Measurements from ENCODE around the gene SBK1. TPM values are rescaled to one million over a fixed set of nuclear protein-coding genes. Genes with fewer than 3 reads are reported as not detected.
"Not testable (repeated sequence)": the region's sequence is repeated elsewhere in the genome, so short reads cannot be mapped to it uniquely, and the experiment has no call there.

The SBK1 gene
- under 1 TPM; 0.47 to 0.52 TPM for total RNA-seq

DNA sequence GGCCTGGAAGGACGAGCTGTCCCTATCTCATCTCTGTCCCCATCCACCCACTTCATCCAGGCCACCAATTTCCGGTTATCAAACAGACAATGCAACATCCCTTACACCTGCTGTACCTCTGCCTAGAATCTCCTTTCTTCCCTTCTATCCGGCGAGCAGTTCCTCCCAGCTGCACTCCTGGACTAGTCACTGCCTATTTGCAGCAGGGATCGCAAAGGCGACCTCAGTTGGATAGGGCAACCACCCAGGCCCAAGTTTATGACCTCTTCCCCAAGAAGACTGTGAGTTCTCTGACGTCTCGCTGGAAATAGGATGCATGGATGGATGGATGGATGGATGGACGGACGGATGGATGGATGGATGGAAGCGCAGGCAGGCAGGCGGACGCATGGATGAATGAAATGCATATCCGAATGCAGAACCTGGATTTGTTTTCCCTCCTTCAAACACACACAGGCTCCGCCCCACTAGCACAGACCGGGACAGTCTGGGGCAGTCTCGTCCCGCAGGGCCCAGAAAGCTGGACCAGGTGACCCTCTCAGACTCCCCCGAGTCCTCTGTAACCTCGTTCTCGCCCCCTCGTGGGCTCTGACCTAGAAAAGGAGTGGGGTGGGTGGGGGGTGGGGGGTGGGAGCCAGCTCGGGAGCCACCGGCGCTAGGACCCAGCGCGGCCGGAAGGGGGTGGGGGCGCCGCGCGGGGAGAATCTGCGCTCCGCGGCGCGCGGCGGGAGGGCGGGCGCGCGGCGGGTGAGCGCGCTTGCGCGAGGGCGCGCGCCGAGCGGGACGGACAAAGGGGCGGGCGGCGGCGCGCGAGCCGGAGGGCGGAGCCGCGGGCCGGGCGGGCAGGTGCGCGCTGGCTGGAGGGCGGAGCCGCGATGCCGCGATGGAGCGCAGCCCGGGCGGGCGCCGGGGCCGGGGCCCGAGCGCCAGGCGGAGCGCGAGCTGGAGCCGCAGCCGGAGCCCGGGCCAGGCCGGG, at the start of gene SBK1:
TSS of gene SBK1 (plus strand) at position 875 of the 976 bp plus-strand sequence. CDS start 24,867 bp downstream, outside the sequence.
- H3K4me1 ChIP-seq, result peaks cover 0 to 19% of the 10 kb centered on the region in 2 donors
- no peaks in the 10 kb centered on the region for H3K36me3 ChIP-seq
- H3K4me3 ChIP-seq, result peak within 1 kb of the TSS; percentile 45 to 61
- DNase-seq (ENCODE audit: low spot score), result no peak
- TF ChIP-seq, protein P1, sequence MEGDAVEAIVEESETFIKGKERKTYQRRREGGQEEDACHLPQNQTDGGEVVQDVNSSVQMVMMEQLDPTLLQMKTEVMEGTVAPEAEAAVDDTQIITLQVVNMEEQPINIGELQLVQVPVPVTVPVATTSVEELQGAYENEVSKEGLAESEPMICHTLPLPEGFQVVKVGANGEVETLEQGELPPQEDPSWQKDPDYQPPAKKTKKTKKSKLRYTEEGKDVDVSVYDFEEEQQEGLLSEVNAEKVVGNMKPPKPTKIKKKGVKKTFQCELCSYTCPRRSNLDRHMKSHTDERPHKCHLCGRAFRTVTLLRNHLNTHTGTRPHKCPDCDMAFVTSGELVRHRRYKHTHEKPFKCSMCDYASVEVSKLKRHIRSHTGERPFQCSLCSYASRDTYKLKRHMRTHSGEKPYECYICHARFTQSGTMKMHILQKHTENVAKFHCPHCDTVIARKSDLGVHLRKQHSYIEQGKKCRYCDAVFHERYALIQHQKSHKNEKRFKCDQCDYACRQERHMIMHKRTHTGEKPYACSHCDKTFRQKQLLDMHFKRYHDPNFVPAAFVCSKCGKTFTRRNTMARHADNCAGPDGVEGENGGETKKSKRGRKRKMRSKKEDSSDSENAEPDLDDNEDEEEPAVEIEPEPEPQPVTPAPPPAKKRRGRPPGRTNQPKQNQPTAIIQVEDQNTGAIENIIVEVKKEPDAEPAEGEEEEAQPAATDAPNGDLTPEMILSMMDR (IDR thresholded peaks at IDR 0.05), result no peak
- H3K27ac ChIP-seq, result peak within 1 kb of the TSS in 1 of 2 donors; percentile 35
- no peaks in the 10 kb centered on the region for H3K27me3 ChIP-seq
- no peaks in the 10 kb centered on the region for H3K9me3 ChIP-seq

DNA sequence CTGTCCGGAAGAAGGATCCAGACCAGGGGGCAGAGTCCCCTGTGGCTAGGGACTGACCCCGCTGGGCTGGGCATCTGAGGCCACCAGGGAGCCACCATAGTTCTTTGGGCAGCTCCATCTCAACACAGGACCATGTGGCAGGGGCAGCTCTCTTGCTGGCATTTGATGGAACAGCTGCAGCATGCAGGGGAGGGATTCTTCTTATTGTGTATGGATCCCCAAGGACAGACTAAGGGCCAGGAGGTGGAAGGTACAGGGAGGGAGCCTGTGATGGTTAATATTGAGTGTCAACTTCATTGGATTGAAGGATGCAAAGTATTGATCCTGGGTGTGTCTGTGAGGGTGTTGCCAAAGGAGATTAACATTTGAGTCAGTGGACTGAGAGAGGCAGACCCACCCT, 42.8 kb upstream of the SBK1 start:
- H3K4me1 ChIP-seq; H3K36me3 ChIP-seq; H3K4me3 ChIP-seq; H3K27ac ChIP-seq; H3K27me3 ChIP-seq; DNase-seq (ENCODE audit: low spot score); H3K9me3 ChIP-seq: not testable (repeated sequence)

DNA sequence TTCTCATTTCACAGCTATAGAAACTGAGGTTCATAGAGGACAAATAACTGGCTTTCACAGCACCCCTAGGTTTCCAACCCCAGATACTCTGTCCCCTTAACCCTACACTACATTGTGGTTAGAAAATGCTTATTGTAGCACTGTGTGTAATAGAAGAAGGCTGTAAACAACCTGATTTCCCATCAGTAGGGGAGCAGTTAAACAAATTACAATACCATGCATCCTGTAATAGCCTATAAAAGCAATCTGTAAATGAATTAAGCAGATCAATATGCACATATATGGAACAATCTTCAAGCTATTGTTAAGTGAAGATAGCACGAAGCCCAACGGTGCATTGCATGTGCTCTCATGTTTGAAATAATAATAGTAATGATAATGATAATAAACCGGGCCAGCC, 41.3 kb upstream of the SBK1 start:
- no peak overlapping the region for H3K4me3 ChIP-seq
- DNase-seq (ENCODE audit: low spot score), result no peak
- H3K9me3 ChIP-seq, result peaks cover 0 to 6% of the 10 kb centered on the region in 2 donors
- TF ChIP-seq, protein P1 (IDR thresholded peaks at IDR 0.05), result no peak
- H3K27me3 ChIP-seq, result no peaks in the 10 kb centered on the region
- no peak overlapping the region for H3K27ac ChIP-seq
- H3K36me3 ChIP-seq, result no peaks in the 10 kb centered on the region
- no peaks in the 10 kb centered on the region for H3K4me1 ChIP-seq

DNA sequence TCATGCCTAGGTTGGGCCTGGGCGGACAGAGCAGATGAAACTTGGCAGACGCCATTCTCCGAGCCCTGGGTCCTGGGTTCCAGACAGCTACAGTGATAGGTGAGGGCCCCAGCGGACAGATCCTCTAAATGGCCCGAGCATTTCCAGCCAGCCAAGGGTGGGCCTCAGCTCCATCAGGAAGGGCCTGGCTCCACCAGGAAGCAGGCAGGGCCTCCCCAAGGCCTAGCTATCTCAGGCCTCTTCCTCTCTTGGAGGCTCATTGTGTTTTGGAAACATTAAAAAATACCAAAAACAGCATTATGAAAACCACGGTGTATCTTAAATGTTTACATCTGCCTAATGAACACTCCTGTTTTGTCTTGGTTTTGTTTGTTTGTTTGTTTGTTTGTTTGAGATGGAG, 38.2 kb upstream of the SBK1 start:
- Histone ChIP-seq H3K4me3 (no peak overlapping the region), H3K4me1 (peaks cover 0 to 12% of the 10 kb centered on the region in 2 donors), H3K36me3 (no peaks in the 10 kb centered on the region), H3K27me3 (no peaks in the 10 kb centered on the region), H3K9me3 (peaks cover 0 to 6% of the 10 kb centered on the region in 2 donors), H3K27ac (no peak overlapping the region)
- TF ChIP-seq, protein P1 (IDR thresholded peaks at IDR 0.05), result no peak
- no peak for DNase-seq (ENCODE audit: low spot score)

DNA sequence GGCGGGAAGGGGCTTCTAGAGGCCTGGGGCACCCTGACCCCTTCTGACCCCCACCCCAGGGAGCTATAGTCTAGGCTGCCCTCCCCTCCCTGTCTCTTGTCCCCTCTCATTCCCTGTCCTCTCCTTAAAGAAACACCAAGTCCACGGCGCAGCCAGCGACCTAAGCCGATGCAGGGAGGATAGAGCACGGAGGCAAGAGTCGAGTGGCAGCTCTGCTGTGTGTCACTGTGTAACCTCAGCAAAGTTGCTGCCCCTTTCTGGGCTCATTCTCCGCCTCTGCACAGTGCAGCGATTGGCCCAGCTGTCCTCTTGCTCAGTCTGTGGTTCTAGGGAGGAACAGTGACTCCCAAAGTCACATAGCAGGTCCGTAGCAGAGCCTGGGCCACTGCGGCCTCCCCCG, 36.5 kb upstream of the SBK1 start:
- no peaks in the 10 kb centered on the region for H3K27me3 ChIP-seq
- TF ChIP-seq, protein P1 (IDR thresholded peaks at IDR 0.05), result no peak
- no peak for DNase-seq (ENCODE audit: low spot score)
- no peak overlapping the region for H3K27ac ChIP-seq
- H3K36me3 ChIP-seq, result no peaks in the 10 kb centered on the region
- no peak overlapping the region for H3K4me3 ChIP-seq
- H3K4me1 ChIP-seq, result peaks cover 0 to 15% of the 10 kb centered on the region in 2 donors
- peaks cover 0 to 6% of the 10 kb centered on the region in 2 donors for H3K9me3 ChIP-seq

DNA sequence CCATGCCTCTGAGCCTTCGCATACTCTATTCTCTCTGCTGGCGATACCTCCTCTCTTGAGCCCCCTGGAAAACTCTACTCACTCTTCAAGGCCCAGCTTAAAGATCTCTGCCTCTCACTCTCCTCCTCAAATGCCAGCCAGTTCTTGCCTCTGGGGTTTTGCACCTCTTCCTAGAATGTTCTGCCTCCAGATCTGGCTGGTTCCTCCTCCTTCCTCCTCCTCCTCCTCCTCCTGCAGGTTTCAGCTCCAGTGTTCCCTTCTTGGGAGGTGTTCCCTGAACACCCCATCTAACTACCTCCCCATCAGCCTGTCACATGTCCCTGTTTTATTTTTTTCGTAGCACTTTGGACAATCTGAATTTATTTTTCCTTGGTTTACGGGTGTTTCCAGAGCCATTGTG, 35.1 kb upstream of the SBK1 start:
- TF ChIP-seq, protein P1 (IDR thresholded peaks at IDR 0.05), result no peak
- no peak overlapping the region for H3K27ac ChIP-seq
- no peak overlapping the region for H3K4me3 ChIP-seq
- H3K27me3 ChIP-seq, result no peaks in the 10 kb centered on the region
- H3K4me1 ChIP-seq, result peaks cover 0 to 15% of the 10 kb centered on the region in 2 donors
- H3K36me3 ChIP-seq, result no peaks in the 10 kb centered on the region
- peaks cover 0 to 5% of the 10 kb centered on the region in 2 donors for H3K9me3 ChIP-seq
- no peak for DNase-seq (ENCODE audit: low spot score)

Measured in right atrium auricular region (tissue), 2 donors.